ENCODE measurements around the gene EHBP1. TPM values are rescaled to one million over a fixed set of nuclear protein-coding genes. Genes with fewer than 3 reads are reported as not detected.

The EHBP1 gene
- total RNA-seq, 4 donors from 2014 or later, result 195 to 367 (median 212) TPM

DNA sequence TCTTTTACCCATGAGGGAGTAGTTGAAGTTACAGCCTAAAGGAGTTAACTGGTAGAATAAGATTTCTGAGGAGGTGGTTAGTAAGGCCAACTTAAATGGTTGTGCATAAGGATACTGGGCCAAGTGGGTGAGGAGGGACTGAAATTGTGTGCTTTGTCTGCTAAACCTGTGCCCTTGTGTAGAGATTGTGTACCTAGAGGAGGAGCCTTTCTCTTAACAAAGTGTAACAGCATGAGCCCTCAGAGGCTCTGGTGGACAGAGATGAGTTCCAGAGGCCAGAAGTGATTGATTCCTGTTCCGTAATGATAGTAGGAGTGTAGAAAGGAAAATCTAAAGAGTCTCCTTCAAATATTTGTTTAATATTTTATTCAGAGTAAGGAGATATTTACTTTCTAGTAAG is 388.0 kb downstream of the EHBP1 start:
- DNase-seq (ENCODE audit: low spot score in 2 of 2), result no peak
- H3K9me3 ChIP-seq, result no peaks in the 10 kb centered on the region
- WGBS, 2 donors, result 77 to 90% methylated on average over 1 of the region's 1 CpG
- H3K4me3 ChIP-seq, result no peak overlapping the region
- H3K4me1 ChIP-seq, result no peaks in the 10 kb centered on the region
- no peaks in the 10 kb centered on the region for H3K36me3 ChIP-seq
- no peak for TF ChIP-seq POLR2A (IDR thresholded peaks at IDR 0.05)
- TF ChIP-seq, protein P1, sequence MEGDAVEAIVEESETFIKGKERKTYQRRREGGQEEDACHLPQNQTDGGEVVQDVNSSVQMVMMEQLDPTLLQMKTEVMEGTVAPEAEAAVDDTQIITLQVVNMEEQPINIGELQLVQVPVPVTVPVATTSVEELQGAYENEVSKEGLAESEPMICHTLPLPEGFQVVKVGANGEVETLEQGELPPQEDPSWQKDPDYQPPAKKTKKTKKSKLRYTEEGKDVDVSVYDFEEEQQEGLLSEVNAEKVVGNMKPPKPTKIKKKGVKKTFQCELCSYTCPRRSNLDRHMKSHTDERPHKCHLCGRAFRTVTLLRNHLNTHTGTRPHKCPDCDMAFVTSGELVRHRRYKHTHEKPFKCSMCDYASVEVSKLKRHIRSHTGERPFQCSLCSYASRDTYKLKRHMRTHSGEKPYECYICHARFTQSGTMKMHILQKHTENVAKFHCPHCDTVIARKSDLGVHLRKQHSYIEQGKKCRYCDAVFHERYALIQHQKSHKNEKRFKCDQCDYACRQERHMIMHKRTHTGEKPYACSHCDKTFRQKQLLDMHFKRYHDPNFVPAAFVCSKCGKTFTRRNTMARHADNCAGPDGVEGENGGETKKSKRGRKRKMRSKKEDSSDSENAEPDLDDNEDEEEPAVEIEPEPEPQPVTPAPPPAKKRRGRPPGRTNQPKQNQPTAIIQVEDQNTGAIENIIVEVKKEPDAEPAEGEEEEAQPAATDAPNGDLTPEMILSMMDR (IDR thresholded peaks at IDR 0.05), result no peak
- no peak for TF ChIP-seq EP300 (IDR thresholded peaks at IDR 0.05)
- no peaks in the 10 kb centered on the region for H3K27me3 ChIP-seq
- no peak overlapping the region for H3K27ac ChIP-seq

Small RNAs within 50 kb of the gene (small RNA-seq; reads per million reads assigned to genes)
- gene RF00019, result not detected

Other genes starting within 250 kb of the EHBP1 start
- 1 to 10 TPM; 1.7 to 5.9 (median 3.2) TPM for gene TMEM17, start 199.5 kb upstream of the EHBP1 start, total RNA-seq